DND-41 (cell line): ENCODE data around the gene PTPRN2.
"Not testable (repeated sequence)": the region's sequence is repeated elsewhere in the genome, so short reads cannot be mapped to it uniquely, and the experiment has no call there.

Experiments used
- ATAC-seq: fragments of 200-7000 bp; cut with Tn5 transposase; 3 replicates; pipeline ENCODE4 v1.9.1; 2021; ENCODE audit warnings: low read depth; ENCODE audit not compliant: insufficient read depth
- DNase-seq: peaks from one replicate; pipeline ENCODE4 v3.0.0-alpha.2; 2020
- H2AFZ ChIP-seq: 2 replicates; pipeline ENCODE4 v1.6.0; 2012; ENCODE audit warnings: low read depth, low read length
- H3K27ac ChIP-seq: 2 replicates; pipeline ENCODE4 v1.5.1; 2012; ENCODE audit warnings: low read length, inconsistent platforms
- H3K27me3 ChIP-seq: fragments of 200-600 bp; sonication (generic); 2 replicates; pipeline ENCODE4 v1.6.0; 2012; ENCODE audit warnings: low read length, mild to moderate bottlenecking, inconsistent platforms; ENCODE audit not compliant: insufficient read depth, poor library complexity
- H3K36me3 ChIP-seq: 2 replicates; pipeline ENCODE4 v1.5.1; 2012; ENCODE audit warnings: low read length, inconsistent platforms; ENCODE audit not compliant: insufficient read depth
- H3K4me1 ChIP-seq: 2 replicates; pipeline ENCODE4 v1.5.1; 2012; ENCODE audit warnings: mild to moderate bottlenecking, low read length; ENCODE audit not compliant: insufficient read depth
- H3K4me2 ChIP-seq: 2 replicates; pipeline ENCODE4 v1.6.0; 2012; ENCODE audit warnings: mild to moderate bottlenecking, moderate library complexity, low read length, inconsistent platforms; ENCODE audit not compliant: insufficient read depth
- H3K4me3 ChIP-seq, 2 experiments: fragments of 200-600 bp in 1 of 2; shearing (Covaris generic) in 1 of 2; 2 replicates each; pipeline ENCODE4 v1.5.1; 2012 to 2016; ENCODE audit warnings: inconsistent platforms in 2 of 2, low read length in 2 of 2, mild to moderate bottlenecking in 2 of 2, low read depth in 1 of 2, moderate library complexity in 1 of 2
- H3K79me2 ChIP-seq: 2 replicates; pipeline ENCODE4 v1.6.0; 2012; ENCODE audit warnings: low read length, inconsistent platforms; ENCODE audit not compliant: insufficient read depth
- H3K9ac ChIP-seq: 2 replicates; pipeline ENCODE4 v1.6.0; 2012; ENCODE audit warnings: low read depth, mild to moderate bottlenecking, inconsistent platforms, low read length, moderate library complexity
- H3K9me3 ChIP-seq: 2 replicates; pipeline ENCODE4 v1.5.1; 2012; ENCODE audit warnings: low read length, moderate library complexity, mild to moderate bottlenecking, inconsistent platforms; ENCODE audit not compliant: insufficient read depth, severe bottlenecking
- H4K20me1 ChIP-seq: 2 replicates; pipeline ENCODE4 v1.6.0; 2012; ENCODE audit warnings: low read length; ENCODE audit not compliant: insufficient read depth
- CTCF ChIP-seq: IDR thresholded peaks from 2 replicates; pipeline ENCODE4 v1.5.1; 2012; ENCODE audit warnings: borderline replicate concordance, low read length, moderate library complexity, mild to moderate bottlenecking; ENCODE audit not compliant: poor library complexity, severe bottlenecking; ENCODE audit errors: extremely low read depth
- EZH2 ChIP-seq: IDR thresholded peaks from 3 replicates; pipeline ENCODE4 v1.6.1; 2012; ENCODE audit warnings: borderline replicate concordance, low read depth, mild to moderate bottlenecking, moderate library complexity, low read length, inconsistent platforms; ENCODE audit not compliant: severe bottlenecking

PTPRN2 gene

GRCh38 chr7:157849726-157850125 lies 737.9 kb downstream of the PTPRN2 start:
- TF ChIP-seq CTCF: no peak
- TF ChIP-seq EZH2: no peak
- no peak overlapping the region for H3K9ac ChIP-seq
- no peaks in the 10 kb centered on the region for H3K36me3 ChIP-seq
- H4K20me1 ChIP-seq: no peaks in the 10 kb centered on the region
- peaks cover 16% of the 10 kb centered on the region for H3K4me1 ChIP-seq
- H3K4me2 ChIP-seq: no peak overlapping the region
- H3K79me2 ChIP-seq: no peaks in the 10 kb centered on the region
- no peak overlapping the region for H3K4me3 ChIP-seq
- H3K27ac ChIP-seq: no peak overlapping the region
- no peaks in the 10 kb centered on the region for H3K9me3 ChIP-seq
- ATAC-seq (no peak), DNase-seq (no peak)
- H3K27me3 ChIP-seq: peaks cover 20% of the 10 kb centered on the region
- H2AFZ ChIP-seq: no peak overlapping the region

GRCh38 chr7:157849341-157849596 lies 738.4 kb downstream of the PTPRN2 start:
- no peaks in the 10 kb centered on the region for H3K36me3 ChIP-seq
- no peak overlapping the region for H3K4me3 ChIP-seq
- no peaks in the 10 kb centered on the region for H3K79me2 ChIP-seq
- no peaks in the 10 kb centered on the region for H3K9me3 ChIP-seq
- TF ChIP-seq EZH2 (no peak), CTCF (no peak)
- no peak for DNase-seq
- no peak overlapping the region for H3K4me2 ChIP-seq
- no peak for ATAC-seq
- peaks cover 16% of the 10 kb centered on the region for H3K4me1 ChIP-seq
- no peak overlapping the region for H2AFZ ChIP-seq
- peaks cover 20% of the 10 kb centered on the region for H3K27me3 ChIP-seq
- no peak overlapping the region for H3K27ac ChIP-seq
- no peaks in the 10 kb centered on the region for H4K20me1 ChIP-seq
- no peak overlapping the region for H3K9ac ChIP-seq

GRCh38 chr7:157848508-157849340 lies 738.9 kb downstream of the PTPRN2 start:
- Histone ChIP-seq H3K4me2 (no peak overlapping the region), H2AFZ (no peak overlapping the region), H3K4me3 (no peak overlapping the region), H4K20me1 (no peaks in the 10 kb centered on the region), H3K9me3 (no peaks in the 10 kb centered on the region), H3K36me3 (no peaks in the 10 kb centered on the region), H3K4me1 (peaks cover 16% of the 10 kb centered on the region), H3K27ac (no peak overlapping the region), H3K9ac (no peak overlapping the region), H3K79me2 (no peaks in the 10 kb centered on the region), H3K27me3 (peaks cover 22% of the 10 kb centered on the region)
- DNase-seq (no peak), ATAC-seq (no peak)
- no peak for TF ChIP-seq EZH2

- not testable (repeated sequence) for ATAC-seq, H3K4me3 ChIP-seq, H3K9ac ChIP-seq, H3K27ac ChIP-seq, H3K4me2 ChIP-seq, H3K9me3 ChIP-seq, H2AFZ ChIP-seq, H3K79me2 ChIP-seq, H4K20me1 ChIP-seq, H3K36me3 ChIP-seq, DNase-seq
- H3K27me3 ChIP-seq: peaks cover 26% of the 10 kb centered on the region
- peaks cover 16% of the 10 kb centered on the region for H3K4me1 ChIP-seq
Measured at GRCh38 chr7:157847756-157848487, 739.7 kb downstream of the PTPRN2 start.

- H3K4me2 ChIP-seq, H3K36me3 ChIP-seq, DNase-seq, H3K9ac ChIP-seq, H3K79me2 ChIP-seq, H3K9me3 ChIP-seq, H2AFZ ChIP-seq, H4K20me1 ChIP-seq, H3K4me1 ChIP-seq, ATAC-seq, H3K4me3 ChIP-seq, H3K27ac ChIP-seq: not testable (repeated sequence)
- peaks cover 30% of the 10 kb centered on the region for H3K27me3 ChIP-seq
Measured at GRCh38 chr7:157846746-157847145, 740.9 kb downstream of the PTPRN2 start.
